HCT116 (cell line): Measurements from ENCODE around the gene PRPF19. TPM values are rescaled to one million over a fixed set of nuclear protein-coding genes. Genes with fewer than 3 reads are reported as not detected.

Experiments used
- ATAC-seq: fragments of 200-7000 bp; cut with Tn5 transposase; 2 replicates; pipeline ENCODE4 v1.9.1; 2020; ENCODE audit warnings: mild to moderate bottlenecking, moderate library complexity
- BruUV-seq: library from RNA; stranded (reverse); fragments of 400-500 nt; replicated peaks from 2 replicates; lab custom pipeline; 2021; lab: Mats Ljungman, UMichigan
- CTCF ChIA-PET: fragments of 300-600 bp; sonication (Branson Sonifier 250); formaldehyde crosslinking; loops from one replicate; lab custom pipeline; 2021; ENCODE audit warnings: antibody characterized with exemption; lab: Charles Lee
- POLR2A ChIA-PET: fragments of 300-600, 350-600 bp; sonication (Branson Sonifier 250); formaldehyde crosslinking; loops from one replicate; lab custom pipeline; 2021; ENCODE audit warnings: antibody characterized with exemption; lab: Charles Lee
- RAD21 ChIA-PET, 2 experiments: fragments of 300-600 bp; sonication (Branson Sonifier 250); formaldehyde crosslinking; loops; one replicate each; lab custom pipeline; 2023; ENCODE audit warnings: low total read pairs in 2 of 2; ENCODE audit not compliant: uncharacterized antibody in 2 of 2, unreplicated experiment in 2 of 2, low non-redundant PET in 1 of 2; lab: Charles Lee
- DNase-seq: peaks from one replicate; pipeline ENCODE4 v3.0.0-alpha.2; 2010; ENCODE audit warnings: low read depth, low spot score
- H2AFZ ChIP-seq: fragments of 200-600 bp; shearing (Covaris generic), sonication (generic); 2 replicates; pipeline ENCODE4 v1.6.1; 2017; ENCODE audit warnings: low read depth, mixed run types, mixed read lengths, antibody characterized with exemption, low read length; ENCODE audit not compliant: poor library complexity, severe bottlenecking
- H3K27ac ChIP-seq: 2 replicates; pipeline ENCODE4 v1.5.1; 2012; ENCODE audit warnings: low read depth, low read length
- H3K27me3 ChIP-seq: fragments of 200-600 bp; sonication (generic); 2 replicates; pipeline ENCODE4 v1.6.1; 2016; ENCODE audit warnings: mixed run types, low read length, mixed read lengths; ENCODE audit not compliant: insufficient read depth
- H3K36me3 ChIP-seq, 2 experiments: fragments of 200-500 bp in 1 of 2; fragments of 200-600 bp in 1 of 2; sonication (Bioruptor generic) in 1 of 2; sonication (generic) in 1 of 2; 2 replicates each; pipeline versions ENCODE4 v1.5.1 to v1.6.1; 2014 to 2016; ENCODE audit warnings: low read length in 2 of 2, inconsistent platforms in 1 of 2, mixed read lengths in 1 of 2, mixed run types in 1 of 2; ENCODE audit not compliant: insufficient read depth in 2 of 2, control insufficient read depth in 1 of 2
- H3K4me1 ChIP-seq, 2 experiments: fragments of 200-600 bp in 1 of 2; sonication (generic) in 1 of 2; 2 replicates each; pipeline versions ENCODE4 v1.5.1 to v1.6.1; 2012 to 2017; ENCODE audit warnings: low read length in 2 of 2, inconsistent platforms in 1 of 2, mild to moderate bottlenecking in 1 of 2, mixed read lengths in 1 of 2, mixed run types in 1 of 2, moderate library complexity in 1 of 2; ENCODE audit not compliant: insufficient read depth in 2 of 2, control insufficient read depth in 1 of 2
- H3K4me2 ChIP-seq: fragments of 200-600 bp; sonication (generic); 2 replicates; pipeline ENCODE4 v1.6.1; 2017; ENCODE audit warnings: mixed run types, low read length, mixed read lengths
- H3K4me3 ChIP-seq, 2 experiments: fragments of 200-600 bp in 1 of 2; sonication (generic) in 1 of 2; replicated peaks in 1 of 2; 2 replicates each; pipeline ENCODE4 v1.5.1; 2011 to 2016; ENCODE audit warnings: low read length in 2 of 2, control low read depth in 1 of 2, low read depth in 1 of 2, mild to moderate bottlenecking in 1 of 2, mixed read lengths in 1 of 2, mixed run types in 1 of 2
- H3K79me2 ChIP-seq: fragments of 200-600 bp; sonication (generic); 2 replicates; pipeline ENCODE4 v1.6.1; 2017; ENCODE audit warnings: mild to moderate bottlenecking, mixed run types, low read length, moderate library complexity, mixed read lengths; ENCODE audit not compliant: insufficient read depth
- H3K9ac ChIP-seq: fragments of 200-600 bp; sonication (generic); 2 replicates; pipeline ENCODE4 v1.6.1; 2016; ENCODE audit warnings: low read length, mixed read lengths
- H3K9me2 ChIP-seq: fragments of 200-600 bp; sonication (generic), shearing (Covaris generic); 2 replicates; pipeline ENCODE4 v1.6.1; 2017; ENCODE audit warnings: mixed run types, mild to moderate bottlenecking, moderate library complexity; ENCODE audit not compliant: insufficient read depth
- H3K9me3 ChIP-seq, 2 experiments: fragments of 200-500 bp in 1 of 2; fragments of 200-600 bp in 1 of 2; sonication (Bioruptor generic) in 1 of 2; sonication (generic) in 1 of 2; 2 replicates each; pipeline ENCODE4 v1.6.1; 2014 to 2017; ENCODE audit warnings: low read length in 2 of 2, mixed read lengths in 2 of 2, inconsistent platforms in 1 of 2, low read depth in 1 of 2, mild to moderate bottlenecking in 1 of 2, mixed run types in 1 of 2, moderate library complexity in 1 of 2; ENCODE audit not compliant: control insufficient read depth in 1 of 2, insufficient read depth in 1 of 2
- H4K20me1 ChIP-seq: fragments of 200-600 bp; sonication (generic), shearing (Covaris generic); 2 replicates; pipeline ENCODE4 v1.6.1; 2017; ENCODE audit warnings: mixed run types, mild to moderate bottlenecking, moderate library complexity; ENCODE audit not compliant: insufficient read depth
- CBX3 ChIP-seq: IDR thresholded peaks from 2 replicates; pipeline ENCODE4 v1.6.1; 2012; ENCODE audit warnings: low read depth
- CEBPB ChIP-seq: IDR thresholded peaks from 2 replicates; pipeline ENCODE4 v1.6.1; 2012; ENCODE audit warnings: low read depth
- EGR1 ChIP-seq: IDR thresholded peaks from 2 replicates; pipeline ENCODE4 v1.6.1; 2012; ENCODE audit warnings: low read depth
- ELF1 ChIP-seq: IDR thresholded peaks from 2 replicates; pipeline ENCODE4 v1.6.1; 2012; ENCODE audit warnings: low read depth, borderline replicate concordance
- EZH2 ChIP-seq: fragments of 200-600 bp; sonication (generic); IDR thresholded peaks from 2 replicates; pipeline ENCODE4 v1.6.1; 2017; ENCODE audit warnings: antibody characterized with exemption, mixed run types
- EZH2phosphoT487 ChIP-seq: fragments of 200-600 bp; IDR thresholded peaks from 2 replicates; pipeline ENCODE4 v1.6.1; 2018; ENCODE audit warnings: antibody characterized with exemption, borderline replicate concordance
- FOSL1 ChIP-seq: IDR thresholded peaks from 2 replicates; pipeline ENCODE4 v1.6.1; 2012; ENCODE audit warnings: low read depth
- JUND ChIP-seq: IDR thresholded peaks from 2 replicates; pipeline ENCODE4 v1.6.1; 2012
- POLR2A ChIP-seq: IDR thresholded peaks from 2 replicates; pipeline ENCODE4 v1.7.0; 2011; ENCODE audit warnings: borderline replicate concordance; ENCODE audit not compliant: insufficient read depth, insufficient read length; ENCODE audit errors: extremely low read depth
- RAD21 ChIP-seq: IDR thresholded peaks from 2 replicates; pipeline ENCODE4 v1.6.1; 2012; ENCODE audit warnings: low read depth, mild to moderate bottlenecking
- SRF ChIP-seq: IDR thresholded peaks from 2 replicates; pipeline ENCODE4 v1.6.1; 2012; ENCODE audit warnings: low read depth
- TCF7L2 ChIP-seq: IDR thresholded peaks from 2 replicates; pipeline ENCODE4 v1.7.0; 2011; ENCODE audit warnings: borderline replicate concordance, inconsistent platforms; ENCODE audit not compliant: insufficient read depth, insufficient read length; ENCODE audit errors: extremely low read depth
- YY1 ChIP-seq: IDR thresholded peaks from 2 replicates; pipeline ENCODE4 v1.6.1; 2011; ENCODE audit warnings: low read length, low read depth, moderate library complexity, mild to moderate bottlenecking; ENCODE audit not compliant: insufficient replicate concordance; ENCODE audit errors: extremely low read depth
- ZFX ChIP-seq: fragments of 450-650 bp; IDR thresholded peaks from 2 replicates; pipeline ENCODE4 v1.6.1; 2017
- intact Hi-C: fragments of 100-400 bp; cut with micrococcal nuclease; formaldehyde crosslinking; loops from 2 replicates; pipeline ENCODE4 v1.10.0; 2022
- total RNA-seq: library from RNA; stranded (reverse); gene quantifications from one replicate; pipeline ENCODE4 v1.2.1, GENCODE V29; 2021; ENCODE audit not compliant: unreplicated experiment
- TF ChIP-seq, protein P1 (sequence below): IDR thresholded peaks from 2 replicates; pipeline ENCODE4 v1.6.1; 2011; ENCODE audit warnings: mild to moderate bottlenecking, low read length, moderate library complexity; ENCODE audit not compliant: insufficient replicate concordance; ENCODE audit errors: extremely low read depth
- TF ChIP-seq, protein P2 (sequence below): IDR thresholded peaks from 2 replicates; pipeline ENCODE4 v1.6.1; 2012
- TF ChIP-seq, protein P3 (sequence below): IDR thresholded peaks from 2 replicates; pipeline ENCODE4 v1.6.1; 2012
- TF ChIP-seq, protein P4 (sequence below): IDR thresholded peaks from 2 replicates; pipeline ENCODE4 v1.6.1; 2012; ENCODE audit warnings: low read depth

The PRPF19 gene
- total RNA-seq, 1 experiment from 2014 or later: 156 TPM

DNA sequence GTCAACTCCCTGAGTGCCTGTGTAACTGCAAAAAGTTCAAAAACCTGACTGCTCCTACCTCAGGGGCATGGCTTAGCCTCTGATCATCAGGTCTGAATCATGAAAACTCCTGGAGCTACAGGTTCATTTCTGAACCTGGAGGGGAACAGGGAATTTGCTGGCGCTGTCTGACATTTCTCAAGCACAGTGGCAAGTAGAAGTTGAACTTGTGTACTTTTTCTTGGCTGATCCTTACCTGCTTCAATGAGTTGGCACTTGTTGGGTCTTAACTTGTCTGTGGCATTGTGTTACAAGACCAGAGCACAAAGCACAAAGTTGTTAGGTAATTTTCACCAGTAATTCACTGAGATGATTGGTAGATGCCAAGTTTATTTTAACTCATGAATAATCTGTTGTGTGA, 10.9 kb upstream of the PRPF19 start (continued):
- TF ChIP-seq, protein P1, sequence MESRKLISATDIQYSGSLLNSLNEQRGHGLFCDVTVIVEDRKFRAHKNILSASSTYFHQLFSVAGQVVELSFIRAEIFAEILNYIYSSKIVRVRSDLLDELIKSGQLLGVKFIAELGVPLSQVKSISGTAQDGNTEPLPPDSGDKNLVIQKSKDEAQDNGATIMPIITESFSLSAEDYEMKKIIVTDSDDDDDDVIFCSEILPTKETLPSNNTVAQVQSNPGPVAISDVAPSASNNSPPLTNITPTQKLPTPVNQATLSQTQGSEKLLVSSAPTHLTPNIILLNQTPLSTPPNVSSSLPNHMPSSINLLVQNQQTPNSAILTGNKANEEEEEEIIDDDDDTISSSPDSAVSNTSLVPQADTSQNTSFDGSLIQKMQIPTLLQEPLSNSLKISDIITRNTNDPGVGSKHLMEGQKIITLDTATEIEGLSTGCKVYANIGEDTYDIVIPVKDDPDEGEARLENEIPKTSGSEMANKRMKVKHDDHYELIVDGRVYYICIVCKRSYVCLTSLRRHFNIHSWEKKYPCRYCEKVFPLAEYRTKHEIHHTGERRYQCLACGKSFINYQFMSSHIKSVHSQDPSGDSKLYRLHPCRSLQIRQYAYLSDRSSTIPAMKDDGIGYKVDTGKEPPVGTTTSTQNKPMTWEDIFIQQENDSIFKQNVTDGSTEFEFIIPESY: no peak
- TF ChIP-seq FOSL1 (no peak), RAD21 (no peak), SRF (no peak), YY1 (no peak)
- TF ChIP-seq, protein P2, sequence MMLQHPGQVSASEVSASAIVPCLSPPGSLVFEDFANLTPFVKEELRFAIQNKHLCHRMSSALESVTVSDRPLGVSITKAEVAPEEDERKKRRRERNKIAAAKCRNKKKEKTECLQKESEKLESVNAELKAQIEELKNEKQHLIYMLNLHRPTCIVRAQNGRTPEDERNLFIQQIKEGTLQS: no peak

DNA sequence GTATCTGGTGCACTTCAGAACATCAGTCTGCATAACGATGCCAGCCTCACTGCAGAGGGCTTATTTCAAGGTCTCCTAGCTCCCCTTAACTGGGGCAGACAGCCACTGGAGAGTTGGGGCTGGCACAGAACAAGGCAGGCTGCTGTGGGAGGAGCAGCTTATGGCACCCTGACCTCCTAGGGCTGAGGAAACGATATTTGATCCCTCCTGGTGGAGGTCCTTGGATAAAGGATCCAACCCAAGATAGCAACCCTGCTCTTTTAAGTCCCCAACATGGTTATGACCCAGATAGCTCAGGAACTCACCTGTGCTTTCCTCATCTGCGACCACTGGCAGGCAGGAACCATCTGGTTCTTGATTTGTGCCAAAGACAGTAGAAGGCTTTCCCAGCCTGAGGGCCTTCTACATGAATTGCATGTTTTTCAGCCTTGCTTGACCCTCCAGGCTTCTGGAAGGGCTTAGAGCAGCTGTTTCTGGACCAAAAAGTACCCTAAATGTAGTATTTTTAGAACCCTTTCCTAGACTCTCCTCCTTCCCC, 10.4 kb upstream of the PRPF19 start:
- Histone ChIP-seq H2AFZ (no peak overlapping the region), H3K4me3 (no peak overlapping the region), H3K9me3 (no peaks in the 10 kb centered on the region), H4K20me1 (no peaks in the 10 kb centered on the region; the same call in 1 of the 2 replicates), H3K27ac (no peak overlapping the region), H3K9ac (no peak overlapping the region), H3K79me2 (peaks cover 57% of the 10 kb centered on the region), H3K4me2 (no peak overlapping the region), H3K27me3 (no peaks in the 10 kb centered on the region), H3K4me1 (peaks cover 26 to 66% of the 10 kb centered on the region in 2 experiments), H3K9me2 (no peaks in the 10 kb centered on the region), H3K36me3 (peaks cover 9 to 15% of the 10 kb centered on the region in 2 experiments; a peak in 2 of 4 replicates)
- BruUV-seq: no TSS peak
- ATAC-seq: no peak
- ChIA-PET RAD21 (no interaction called here), CTCF (interaction anchor here (2.1 kb wide), 1 partner anchor 17 kb away, joined by 13 read pairs; no protein-coding TSS in a partner anchor), POLR2A (no interaction called here)
- intact Hi-C loops: loop anchor here (10.0 kb wide), 1 partner anchor 268 kb away; no protein-coding TSS in a partner anchor
- no peak for DNase-seq
- TF ChIP-seq CBX3: no peak
- no peak for TF ChIP-seq EZH2
- no peak for TF ChIP-seq EZH2phosphoT487
- TF ChIP-seq JUND: no peak
- no peak for TF ChIP-seq CEBPB
- no peak for TF ChIP-seq EGR1
- no peak for TF ChIP-seq ZFX
- TF ChIP-seq, protein P3, sequence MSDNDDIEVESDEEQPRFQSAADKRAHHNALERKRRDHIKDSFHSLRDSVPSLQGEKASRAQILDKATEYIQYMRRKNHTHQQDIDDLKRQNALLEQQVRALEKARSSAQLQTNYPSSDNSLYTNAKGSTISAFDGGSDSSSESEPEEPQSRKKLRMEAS: no peak
- TF ChIP-seq, protein P4, sequence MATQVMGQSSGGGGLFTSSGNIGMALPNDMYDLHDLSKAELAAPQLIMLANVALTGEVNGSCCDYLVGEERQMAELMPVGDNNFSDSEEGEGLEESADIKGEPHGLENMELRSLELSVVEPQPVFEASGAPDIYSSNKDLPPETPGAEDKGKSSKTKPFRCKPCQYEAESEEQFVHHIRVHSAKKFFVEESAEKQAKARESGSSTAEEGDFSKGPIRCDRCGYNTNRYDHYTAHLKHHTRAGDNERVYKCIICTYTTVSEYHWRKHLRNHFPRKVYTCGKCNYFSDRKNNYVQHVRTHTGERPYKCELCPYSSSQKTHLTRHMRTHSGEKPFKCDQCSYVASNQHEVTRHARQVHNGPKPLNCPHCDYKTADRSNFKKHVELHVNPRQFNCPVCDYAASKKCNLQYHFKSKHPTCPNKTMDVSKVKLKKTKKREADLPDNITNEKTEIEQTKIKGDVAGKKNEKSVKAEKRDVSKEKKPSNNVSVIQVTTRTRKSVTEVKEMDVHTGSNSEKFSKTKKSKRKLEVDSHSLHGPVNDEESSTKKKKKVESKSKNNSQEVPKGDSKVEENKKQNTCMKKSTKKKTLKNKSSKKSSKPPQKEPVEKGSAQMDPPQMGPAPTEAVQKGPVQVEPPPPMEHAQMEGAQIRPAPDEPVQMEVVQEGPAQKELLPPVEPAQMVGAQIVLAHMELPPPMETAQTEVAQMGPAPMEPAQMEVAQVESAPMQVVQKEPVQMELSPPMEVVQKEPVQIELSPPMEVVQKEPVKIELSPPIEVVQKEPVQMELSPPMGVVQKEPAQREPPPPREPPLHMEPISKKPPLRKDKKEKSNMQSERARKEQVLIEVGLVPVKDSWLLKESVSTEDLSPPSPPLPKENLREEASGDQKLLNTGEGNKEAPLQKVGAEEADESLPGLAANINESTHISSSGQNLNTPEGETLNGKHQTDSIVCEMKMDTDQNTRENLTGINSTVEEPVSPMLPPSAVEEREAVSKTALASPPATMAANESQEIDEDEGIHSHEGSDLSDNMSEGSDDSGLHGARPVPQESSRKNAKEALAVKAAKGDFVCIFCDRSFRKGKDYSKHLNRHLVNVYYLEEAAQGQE: no peak
- no peak for TF ChIP-seq RAD21
- TF ChIP-seq YY1: no peak
- no peak for TF ChIP-seq POLR2A
- no peak for TF ChIP-seq TCF7L2
- no peak for TF ChIP-seq SRF
- TF ChIP-seq ELF1: no peak
